GM18502 (cell line): ENCODE results near the gene CMTM7.
A peak's percentile ranks its signal among the peaks of the same experiment; 100 is the strongest.

Experiments used
- ATAC-seq: cut with Tn5 transposase; IDR thresholded peaks from one replicate; pipeline ENCODE4 v1.9.1; 2021; ENCODE audit warnings: mild to moderate bottlenecking; ENCODE audit not compliant: unreplicated experiment, poor library complexity

The CMTM7 gene

DNA sequence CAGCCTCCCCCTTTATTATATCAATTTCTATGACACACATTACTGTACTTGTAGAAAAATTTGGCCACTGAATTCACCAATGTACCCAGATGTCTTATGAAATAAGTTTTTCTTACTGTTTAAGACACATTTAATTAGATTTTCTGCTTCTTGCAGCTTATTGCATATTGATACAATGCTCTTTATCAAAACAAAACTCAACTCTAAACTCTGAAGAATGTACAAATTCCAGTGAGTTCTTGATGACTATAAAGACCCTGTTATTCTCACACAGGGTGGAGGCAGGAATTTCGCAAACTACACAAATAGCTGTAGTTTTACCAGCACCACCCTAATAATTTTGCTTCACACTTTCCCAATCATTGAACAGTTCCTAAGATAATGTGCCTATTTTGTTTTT, 89.0 kb downstream of the CMTM7 start:
- no peak for ATAC-seq

DNA sequence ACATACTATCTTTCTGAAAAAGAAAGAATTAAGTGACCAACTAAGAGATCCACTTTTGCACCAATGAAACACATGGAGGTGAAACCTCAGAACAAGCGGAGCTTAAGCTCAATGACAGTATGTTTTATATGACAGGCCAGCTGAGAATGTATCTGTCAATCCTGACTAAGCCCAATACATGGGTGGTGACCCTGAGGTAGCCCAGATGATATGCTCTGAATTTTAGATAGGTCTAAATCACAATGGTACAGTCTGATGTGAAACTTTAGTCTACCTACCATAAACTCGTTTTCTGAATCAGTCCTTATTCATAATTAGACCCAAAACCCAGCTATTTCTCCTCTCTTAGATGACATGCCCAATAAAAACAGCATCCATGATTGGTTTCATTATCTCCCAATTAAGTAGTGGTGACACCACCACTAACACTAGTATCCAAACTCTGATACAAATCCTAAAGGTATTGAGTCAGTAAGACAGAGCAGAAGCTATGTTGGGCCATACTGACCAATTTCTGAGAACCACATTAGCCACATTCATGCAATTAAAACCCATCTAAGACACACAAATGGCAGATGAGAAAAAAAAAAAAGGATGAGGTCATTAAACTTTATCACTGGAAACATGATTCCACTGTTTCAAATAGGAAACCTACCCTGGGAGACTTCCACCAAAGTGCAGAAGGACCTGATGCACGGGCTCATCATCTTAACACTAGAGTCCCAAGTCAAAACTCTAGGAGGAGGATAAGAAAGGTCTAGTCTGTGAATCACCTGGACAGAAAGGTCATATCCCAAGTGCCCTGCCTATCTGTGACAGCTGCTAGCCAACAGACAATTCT, 90.4 kb downstream of the CMTM7 start:
- no peak for ATAC-seq

DNA sequence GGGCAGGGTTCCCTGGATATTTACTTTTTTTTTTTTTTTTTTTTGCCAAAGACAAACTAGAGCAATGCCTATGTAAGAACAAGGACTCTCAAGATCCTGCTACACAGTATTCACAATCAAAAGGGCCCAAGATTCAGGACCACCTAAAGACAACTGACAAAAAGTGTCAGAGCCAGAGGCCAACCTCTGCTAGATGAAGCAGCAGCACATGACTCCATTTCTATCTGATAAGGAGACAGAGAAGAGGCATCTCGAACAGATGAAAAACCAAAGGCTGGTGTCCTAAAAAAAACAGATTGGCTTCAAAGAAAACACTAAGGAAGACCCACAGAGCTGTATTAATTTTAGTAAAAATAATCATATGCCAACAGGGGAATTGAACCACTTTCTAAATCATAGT, 91.0 kb downstream of the CMTM7 start:
- ATAC-seq, result no peak

DNA sequence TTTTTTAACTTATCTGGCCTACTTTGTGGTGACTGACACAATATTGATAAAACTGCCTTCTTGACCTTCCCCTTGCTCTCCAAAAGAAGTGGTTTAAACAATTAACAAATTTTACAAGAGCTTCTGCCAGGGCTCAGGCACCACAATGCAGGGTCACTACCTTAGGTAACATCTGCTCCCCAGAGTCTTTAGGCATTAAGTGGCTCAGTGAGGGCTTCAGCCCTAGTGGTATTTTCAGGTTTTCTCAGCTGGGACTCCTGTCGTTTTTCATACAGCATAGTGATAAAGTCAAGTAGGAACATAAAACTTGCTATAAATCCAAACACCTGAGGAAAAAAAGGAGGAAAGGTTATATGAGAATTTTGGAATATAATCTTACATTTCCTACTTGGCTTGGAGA, 92.1 kb downstream of the CMTM7 start:
- no peak for ATAC-seq

DNA sequence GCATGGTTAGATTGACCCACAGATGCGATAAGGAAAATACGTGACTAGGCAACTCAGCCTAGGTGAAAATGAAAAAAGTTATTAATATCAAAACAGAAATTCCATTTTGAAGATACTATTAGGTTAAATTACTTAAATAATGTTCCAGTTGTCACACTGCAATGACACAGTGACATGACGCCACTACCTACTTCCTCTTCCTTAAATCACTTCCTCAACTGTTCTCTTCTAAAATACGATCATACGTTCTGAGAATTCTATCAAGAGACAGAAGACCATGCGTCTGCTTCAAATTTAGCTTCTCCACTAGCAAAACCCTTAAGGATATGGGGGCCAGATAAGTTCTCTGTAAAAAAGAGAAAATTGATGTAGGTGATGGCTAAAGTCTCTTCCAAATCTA, 92.8 kb downstream of the CMTM7 start:
- ATAC-seq, result no peak

DNA sequence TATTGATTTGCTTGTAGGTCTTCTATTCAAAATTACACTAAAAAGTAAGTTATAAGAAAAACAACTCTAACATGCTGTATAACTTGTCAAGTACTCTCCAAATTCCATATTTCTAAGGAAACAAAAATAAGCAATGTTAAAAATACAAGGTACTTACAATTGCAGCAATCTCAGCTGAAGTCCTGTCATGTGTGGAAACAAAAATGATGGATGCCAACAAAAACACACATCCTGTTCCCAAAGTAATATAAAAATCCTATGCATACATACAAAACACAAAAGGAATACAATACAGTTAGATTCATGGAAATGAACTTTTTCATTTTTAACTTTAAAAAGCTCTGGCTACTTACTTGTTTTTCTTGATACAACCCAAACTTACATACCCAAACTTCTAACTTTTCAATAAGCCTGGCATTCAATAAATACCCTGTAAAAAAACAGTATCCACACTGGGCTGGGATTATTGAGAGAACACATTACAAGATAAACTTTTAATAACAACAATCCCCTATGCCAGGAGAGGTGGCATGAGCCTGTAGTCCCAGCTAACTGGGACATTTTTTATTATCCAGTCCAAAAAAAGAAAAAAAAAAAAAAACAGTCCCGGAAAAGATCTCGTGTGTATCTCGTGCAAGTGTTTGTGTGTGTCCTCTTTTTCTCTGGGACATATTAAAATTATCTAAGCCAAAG, 96.3 kb downstream of the CMTM7 start:
- ATAC-seq, result no peak

DNA sequence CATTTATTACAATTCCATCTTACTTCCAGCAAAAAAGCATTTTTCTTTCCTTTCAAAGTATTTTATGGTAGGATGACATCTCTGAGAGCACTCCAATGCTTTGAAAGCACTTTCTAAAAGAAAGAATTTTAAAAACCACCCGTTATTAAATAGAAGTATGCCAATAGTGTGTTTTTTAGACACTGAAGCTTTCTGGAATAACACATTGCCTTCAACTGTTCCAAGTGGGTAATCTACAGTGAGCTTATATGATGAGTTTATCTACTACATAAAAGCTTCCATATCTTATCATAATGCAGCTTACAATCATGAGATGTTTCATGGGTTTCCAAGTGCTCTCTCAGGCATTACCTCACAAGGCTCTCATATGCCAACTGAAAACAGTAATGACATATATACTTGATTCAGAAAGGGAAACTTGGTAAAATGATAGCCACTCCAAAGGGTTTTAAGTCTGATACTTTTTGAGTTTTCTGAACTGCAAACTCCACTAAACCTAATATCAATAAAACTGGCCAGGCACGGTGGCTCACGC, 96.9 kb downstream of the CMTM7 start:
- ATAC-seq, result no peak

DNA sequence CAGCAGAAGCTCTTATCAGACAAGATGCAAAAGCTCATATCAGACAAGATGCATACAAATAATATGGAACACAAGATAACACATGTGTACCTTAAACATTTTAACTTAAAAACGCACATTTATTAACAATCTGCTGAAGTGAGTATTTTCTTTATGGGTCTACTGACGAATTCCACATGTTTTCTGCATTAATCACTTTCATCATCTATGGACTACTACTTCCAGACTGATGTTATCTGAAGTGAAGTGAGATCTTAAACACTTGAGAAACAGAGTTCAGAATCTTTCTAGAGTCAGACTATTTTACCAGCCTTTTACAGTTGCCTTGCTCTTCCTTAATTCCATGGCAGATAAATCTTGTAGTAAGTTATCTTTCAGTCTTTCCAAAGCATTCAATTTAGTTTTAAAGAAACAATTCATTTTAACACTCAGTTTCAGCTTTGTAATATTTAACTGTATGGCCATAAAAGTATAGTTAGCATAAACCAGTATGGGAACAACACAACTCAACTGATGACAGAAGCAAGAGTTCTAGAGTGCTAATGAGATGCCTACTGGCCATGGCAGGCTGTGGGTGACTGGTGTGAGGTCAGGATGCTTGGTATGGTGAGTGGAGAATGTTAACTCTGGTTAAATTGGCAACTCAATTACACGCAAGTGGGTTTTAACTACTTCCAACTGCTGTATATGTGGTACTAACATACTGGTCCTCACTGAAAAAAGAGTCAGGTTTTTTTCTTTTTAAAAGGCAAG, 101.2 kb downstream of the CMTM7 start:
- ATAC-seq, result no peak

DNA sequence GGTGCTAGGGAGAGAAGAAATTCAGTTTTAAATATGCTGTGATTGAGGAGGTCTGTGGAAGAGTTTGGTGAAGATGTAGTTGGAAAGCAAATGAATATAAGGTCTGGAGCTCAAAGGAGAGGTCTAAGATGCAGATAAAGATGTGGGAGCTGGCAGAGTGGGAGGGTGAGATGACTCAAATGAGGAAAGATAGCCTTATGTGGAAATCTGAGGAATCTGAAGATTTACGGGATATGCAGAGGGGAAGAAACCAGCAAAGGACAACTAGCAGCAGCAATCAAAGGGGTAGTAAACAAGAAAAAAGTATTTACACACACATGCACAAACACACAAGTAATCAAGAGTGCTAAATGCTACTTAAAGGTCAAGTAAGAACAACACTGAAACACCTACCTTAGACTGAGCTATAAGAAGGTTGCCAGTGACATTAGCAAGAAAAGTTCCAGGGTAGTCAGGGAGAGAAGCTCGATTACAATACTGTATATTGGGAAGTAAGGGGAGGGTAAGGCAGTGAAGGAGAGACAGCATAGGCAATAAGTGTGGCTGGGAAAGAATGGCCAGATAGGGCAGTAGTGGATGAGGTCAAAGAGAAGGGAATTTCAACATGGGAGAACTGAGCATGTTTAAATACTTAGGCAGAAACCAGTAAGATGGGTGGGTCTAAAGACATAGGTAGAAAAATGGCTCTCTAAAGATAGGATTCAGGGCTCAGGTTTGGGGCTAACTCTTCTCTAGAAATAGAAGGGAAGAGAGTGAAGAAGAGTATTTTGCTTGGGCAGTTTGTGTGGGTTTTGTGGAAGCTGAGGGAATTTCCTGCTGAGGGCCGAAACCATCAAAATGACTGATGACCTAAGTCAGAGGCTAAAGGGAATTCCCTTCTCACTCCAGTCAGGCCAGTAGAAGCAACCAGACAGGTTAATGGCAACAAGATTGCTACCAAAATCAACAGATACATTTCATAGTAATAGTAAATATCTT, 102.1 kb downstream of the CMTM7 start:
- peak; percentile 86 for ATAC-seq

DNA sequence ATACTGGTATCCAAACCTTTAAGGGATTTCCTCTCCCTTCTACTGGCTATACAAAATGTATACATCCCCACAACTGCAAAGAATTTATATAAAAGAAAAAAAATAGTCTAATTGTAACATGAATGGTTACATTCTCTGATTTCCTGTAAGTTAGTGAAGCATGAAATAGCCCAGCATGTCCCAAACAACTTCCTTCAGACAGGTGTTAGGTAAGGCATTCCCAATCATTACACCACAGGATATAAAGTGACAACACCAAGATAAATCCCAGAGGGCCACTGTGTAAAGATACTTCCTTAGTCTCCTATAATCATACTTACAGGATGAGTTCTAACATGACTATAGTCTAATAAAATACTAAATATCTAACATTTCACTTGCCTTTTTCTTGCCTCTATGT, 103.4 kb downstream of the CMTM7 start:
- ATAC-seq, result no peak

DNA sequence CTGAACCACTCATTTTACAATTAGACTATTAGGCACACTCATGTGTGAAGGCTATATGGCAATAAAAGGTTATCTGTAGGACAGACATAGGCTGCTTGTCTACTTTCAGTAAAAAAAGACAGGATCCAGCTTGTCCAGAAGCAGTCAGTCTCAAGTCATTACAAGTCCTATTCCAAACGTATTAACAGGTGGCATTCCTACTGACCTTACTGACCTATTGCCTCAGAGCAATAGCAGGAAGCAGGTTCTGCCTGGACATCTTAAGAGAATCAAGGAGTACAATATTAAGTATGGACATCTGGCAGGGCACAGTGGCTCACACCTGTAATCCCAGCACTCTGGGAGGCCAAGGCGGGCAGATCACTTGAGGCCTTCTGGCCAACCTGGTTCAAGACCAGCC, 104.0 kb downstream of the CMTM7 start:
- ATAC-seq, result no peak

DNA sequence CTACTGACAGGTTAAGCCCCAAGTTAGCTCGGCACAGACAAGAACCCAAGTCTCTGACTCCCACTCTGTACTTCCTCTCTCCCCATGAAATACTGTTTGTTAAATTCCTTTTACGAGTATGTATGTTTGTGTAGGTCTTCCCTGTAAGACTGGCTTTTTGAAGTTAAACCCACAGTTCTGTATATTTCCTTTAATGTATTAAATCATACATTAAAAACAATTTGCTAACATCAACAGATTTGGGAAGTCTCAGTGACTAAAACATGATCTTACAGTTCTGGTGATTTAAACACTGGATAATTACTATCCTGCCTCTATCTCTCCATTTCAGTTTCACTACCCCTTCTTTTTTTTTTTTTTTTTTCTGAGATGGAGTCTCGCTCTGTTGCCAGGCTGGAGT, 106.6 kb downstream of the CMTM7 start:
- ATAC-seq, result no peak

DNA sequence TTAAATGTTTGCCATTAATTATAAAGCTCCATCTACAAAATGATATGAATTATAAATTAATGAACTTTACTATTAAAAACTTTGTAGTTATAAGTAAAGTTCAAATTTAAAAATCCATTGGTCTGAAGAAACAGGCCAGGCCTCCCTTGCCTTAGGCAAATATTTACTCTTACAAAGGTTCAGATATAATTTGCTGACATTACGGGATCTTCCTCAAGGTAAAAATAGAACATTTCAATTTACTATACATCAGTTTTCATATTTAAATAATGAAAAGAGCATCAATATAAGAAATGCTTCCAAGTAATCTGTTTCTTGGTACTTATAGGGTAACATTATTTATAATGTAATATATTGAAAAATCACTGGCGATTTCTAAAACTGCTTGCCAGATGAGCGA, 107.3 kb downstream of the CMTM7 start:
- ATAC-seq, result no peak

DNA sequence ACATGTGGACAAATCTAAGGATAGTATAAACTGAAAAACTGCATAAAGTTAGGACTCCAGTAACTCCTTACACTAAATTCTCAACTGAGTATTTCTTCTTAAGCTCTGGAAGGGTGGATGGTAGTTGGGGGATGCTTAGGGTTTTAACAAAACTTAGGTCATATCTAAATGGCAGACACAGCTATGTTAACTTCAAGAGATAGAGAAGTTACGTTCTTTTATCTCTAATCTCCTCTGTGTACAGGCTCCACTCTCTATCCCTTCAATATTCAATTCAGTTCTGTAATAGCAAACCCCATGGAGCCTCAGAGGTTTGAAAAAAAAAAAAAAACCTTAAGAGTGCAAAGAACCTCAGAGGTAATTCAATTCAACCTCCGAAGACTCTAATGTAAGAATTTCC, 107.9 kb downstream of the CMTM7 start:
- ATAC-seq, result no peak

DNA sequence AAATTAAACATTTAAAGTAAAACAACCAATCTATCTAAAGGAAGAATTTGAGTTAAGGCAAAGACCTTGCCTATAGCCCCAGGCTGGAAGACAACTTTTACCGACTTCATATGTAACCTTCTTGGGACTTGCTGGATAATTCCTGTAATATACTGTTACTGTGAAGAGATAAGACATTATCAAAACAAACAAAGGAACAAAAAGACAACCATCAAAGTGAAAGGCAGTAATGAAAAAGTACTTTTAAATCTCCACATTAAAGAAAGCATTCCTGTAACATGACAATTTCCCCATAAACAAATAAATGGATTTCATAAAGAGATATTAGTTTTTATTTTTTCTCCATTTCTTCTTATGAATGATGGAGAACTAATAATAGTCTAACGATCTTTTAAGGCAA, 108.6 kb downstream of the CMTM7 start:
- no peak for ATAC-seq

DNA sequence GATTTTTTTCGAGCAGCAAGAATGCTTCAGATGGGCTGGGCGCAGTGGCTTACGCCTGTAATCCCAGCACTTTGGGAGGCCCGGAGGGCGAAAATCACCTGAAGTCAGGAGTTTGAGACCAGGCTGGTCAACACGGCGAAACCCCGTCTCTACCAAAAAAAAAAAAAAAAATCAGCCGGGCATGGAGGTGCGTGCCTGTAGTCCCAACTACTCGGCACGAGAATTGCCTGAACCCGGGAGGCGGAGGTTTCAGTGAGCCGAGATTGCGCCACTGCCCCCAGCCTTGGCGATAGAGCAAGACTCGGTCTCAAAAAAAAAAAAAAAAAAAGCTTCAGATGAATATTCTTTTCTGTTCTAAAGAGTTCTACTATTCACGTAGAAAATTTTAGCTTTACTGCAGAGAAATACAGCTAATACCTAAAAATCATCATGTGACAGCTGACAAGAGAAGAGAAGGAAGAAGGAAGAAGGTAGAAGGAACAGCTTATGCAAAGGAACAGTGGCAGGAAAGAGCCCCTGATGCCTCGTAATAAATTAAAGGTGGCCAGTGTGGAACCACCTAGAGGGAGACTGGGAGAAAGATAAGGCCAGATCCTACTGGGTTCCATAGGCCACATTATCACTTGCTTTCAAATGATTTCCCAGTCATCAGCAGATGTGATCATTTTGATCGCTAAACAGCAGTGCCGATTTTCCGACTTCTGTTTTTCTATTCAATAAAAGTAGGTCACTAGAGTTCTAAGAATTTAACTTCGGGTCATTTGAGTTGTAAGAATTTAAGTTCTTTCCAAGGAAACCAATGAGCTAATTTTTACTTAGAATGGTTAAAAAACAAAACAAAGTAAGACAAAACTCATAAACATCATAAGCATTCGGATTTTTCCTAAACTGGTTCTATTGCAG, 109.5 kb downstream of the CMTM7 start:
- no peak for ATAC-seq

DNA sequence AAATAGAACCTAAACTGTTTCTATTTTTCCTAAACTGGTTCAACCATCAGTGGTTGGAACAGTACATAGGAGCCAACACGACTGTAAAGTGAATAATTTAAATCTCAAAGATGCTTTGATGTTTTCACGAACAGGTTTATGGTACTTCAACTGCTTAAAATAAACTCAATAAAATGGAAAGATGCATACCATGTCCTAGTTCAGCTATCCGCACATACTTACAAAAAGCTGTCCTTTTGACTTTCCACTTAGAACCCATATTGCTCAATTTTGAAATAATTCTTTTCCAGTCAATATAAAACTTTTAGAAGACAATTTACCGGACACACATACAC, 110.1 kb downstream of the CMTM7 start:
- peak; percentile 2 for ATAC-seq

DNA sequence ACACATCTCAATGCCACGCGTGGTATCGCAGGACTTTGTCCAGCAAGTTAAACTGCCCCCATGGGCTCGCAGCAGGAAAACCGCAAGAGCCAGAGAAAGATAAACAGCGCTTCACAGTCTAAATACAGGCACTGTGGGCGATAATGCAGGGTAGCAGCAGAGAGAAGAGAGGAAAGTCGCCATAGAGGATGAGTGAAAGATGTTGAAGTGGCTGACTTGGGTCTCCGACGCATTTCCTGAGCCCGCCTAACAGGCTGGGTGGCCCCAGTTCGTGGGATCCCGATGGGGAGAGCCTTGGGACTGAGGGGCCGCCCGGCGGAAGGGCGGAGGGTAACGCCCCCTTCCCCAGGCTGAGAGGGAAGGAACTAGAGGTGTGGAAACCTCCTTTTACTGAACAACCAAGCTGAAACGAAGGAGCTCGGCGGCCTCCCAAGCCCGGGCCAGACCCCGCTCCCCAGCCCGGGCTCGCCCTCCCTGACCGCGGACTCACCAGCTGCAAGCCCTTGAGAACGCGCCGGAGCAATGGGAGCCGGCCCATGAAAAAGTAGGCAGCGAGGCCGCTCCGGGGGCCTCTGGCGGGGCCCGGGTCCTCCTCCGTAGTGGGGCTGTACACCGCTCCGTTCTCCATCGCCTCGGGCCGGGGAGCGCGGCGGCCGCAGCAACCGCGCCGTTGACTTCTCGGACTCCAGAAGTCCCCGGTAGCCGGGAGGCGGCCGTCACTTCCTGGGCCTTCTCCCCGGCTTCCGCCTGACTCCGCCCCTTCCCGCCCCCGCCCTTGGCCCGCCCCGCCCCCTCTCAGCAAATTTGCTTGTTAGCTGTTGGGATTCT, 110.7 kb downstream of the CMTM7 start, which contains the start of gene CMTM6:
CMTM6 (minus strand) TSS at position 735 of the 828 bp plus-strand sequence; CDS start at position 628, 107 bp downstream.
- peak; percentile 81 for ATAC-seq
